Pons (tissue), 1 donor: Measurements from ENCODE around the gene ARHGAP22.

Experiments used
- DNase-seq: peaks from one replicate; pipeline ENCODE4 v3.0.0-alpha.2; 2016; ENCODE audit warnings: low spot score

Gene ARHGAP22

GRCh38 chr10:48552946-48553564 is 51.8 kb downstream of the ARHGAP22 start:
- DNase-seq: no peak

GRCh38 chr10:48551861-48552591 is 52.8 kb downstream of the ARHGAP22 start:
- peak; percentile 74 for DNase-seq

- DNase-seq: no peak
These were observed 53.9 kb downstream of the ARHGAP22 start for GRCh38 chr10:48550977-48551376.

- no peak for DNase-seq
These were observed 54.7 kb downstream of the ARHGAP22 start for GRCh38 chr10:48550071-48550691.

- DNase-seq: no peak
These were observed 55.6 kb downstream of the ARHGAP22 start for GRCh38 chr10:48549236-48549635.

- no peak for DNase-seq
These were observed 56.2 kb downstream of the ARHGAP22 start for GRCh38 chr10:48548531-48549135.

- no peak for DNase-seq
These were observed 56.9 kb downstream of the ARHGAP22 start for GRCh38 chr10:48547981-48548380.

- DNase-seq: no peak
These were observed 57.6 kb downstream of the ARHGAP22 start for GRCh38 chr10:48547061-48547895.

GRCh38 chr10:48545462-48546145 is 59.3 kb downstream of the ARHGAP22 start:
- no peak for DNase-seq

- no peak for DNase-seq
These were observed 61.6 kb downstream of the ARHGAP22 start for GRCh38 chr10:48543182-48543844.

GRCh38 chr10:48542471-48543181 is 62.2 kb downstream of the ARHGAP22 start:
- DNase-seq: no peak

GRCh38 chr10:48541144-48541795 is 63.6 kb downstream of the ARHGAP22 start:
- DNase-seq: no peak

GRCh38 chr10:48538611-48539010 is 66.3 kb downstream of the ARHGAP22 start:
- DNase-seq: no peak

GRCh38 chr10:48536916-48537890 is 67.7 kb downstream of the ARHGAP22 start:
- no peak for DNase-seq

- no peak for DNase-seq
These were observed 68.7 kb downstream of the ARHGAP22 start for GRCh38 chr10:48536156-48536500.

- no peak for DNase-seq
These were observed 69.3 kb downstream of the ARHGAP22 start for GRCh38 chr10:48535416-48536155.

- no peak for DNase-seq
These were observed 70.7 kb downstream of the ARHGAP22 start for GRCh38 chr10:48533951-48534720.
